Breast epithelium (tissue), 3 donors: Measurements from ENCODE around the gene RSPRY1.

Experiments
- CTCF ChIP-seq, 3 donors: fragments of 450-650 bp; IDR thresholded peaks; one replicate each; pipeline ENCODE4 v1.5.1; 2016 to 2017; ENCODE audit warnings: antibody characterized with exemption in 3 of 3, mild to moderate bottlenecking in 3 of 3, moderate library complexity in 3 of 3
- POLR2A ChIP-seq: fragments of 450-650 bp; IDR thresholded peaks from one replicate; pipeline ENCODE4 v1.6.1; 2016; ENCODE audit warnings: antibody characterized with exemption, mild to moderate bottlenecking, moderate library complexity
- POLR2AphosphoS5 ChIP-seq, 3 donors: sonication (generic); formaldehyde crosslinking; IDR thresholded peaks; one replicate each; pipeline ENCODE4 v1.6.1; 2017; ENCODE audit warnings: antibody characterized with exemption in 3 of 3

DNA sequence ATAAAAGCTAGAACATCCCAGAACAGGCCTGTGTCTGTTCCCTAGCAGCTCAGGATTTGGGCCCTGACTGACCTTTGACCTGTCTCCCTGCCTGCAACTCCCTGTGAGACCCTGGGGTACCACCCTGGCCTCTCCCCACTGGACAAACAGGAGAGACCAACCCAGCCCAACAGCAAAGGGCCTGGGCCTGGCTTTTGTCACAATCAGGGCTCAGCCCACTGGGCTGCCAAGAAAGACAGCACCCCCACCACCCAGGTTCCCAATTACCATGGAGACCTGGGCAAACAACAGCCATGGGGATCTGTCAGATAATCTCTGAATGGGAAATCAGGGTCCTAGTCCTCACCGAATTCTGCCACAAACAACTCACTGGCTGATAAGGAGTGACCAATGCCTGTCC is 87.2 kb downstream of the RSPRY1 start:
- TF ChIP-seq CTCF (IDR thresholded peaks at IDR 0.05) (no peak), POLR2A (no peak), POLR2AphosphoS5 (IDR thresholded peaks at IDR 0.05) (no peak)
